HG03025 (cell line): ENCODE results near the gene PAAF1.

Experiments used
- ATAC-seq: cut with Tn5 transposase; IDR thresholded peaks from one replicate; pipeline ENCODE4 v1.9.1; 2021; ENCODE audit warnings: mild to moderate bottlenecking, moderate library complexity; ENCODE audit not compliant: unreplicated experiment, low FRiP score

PAAF1 gene

DNA sequence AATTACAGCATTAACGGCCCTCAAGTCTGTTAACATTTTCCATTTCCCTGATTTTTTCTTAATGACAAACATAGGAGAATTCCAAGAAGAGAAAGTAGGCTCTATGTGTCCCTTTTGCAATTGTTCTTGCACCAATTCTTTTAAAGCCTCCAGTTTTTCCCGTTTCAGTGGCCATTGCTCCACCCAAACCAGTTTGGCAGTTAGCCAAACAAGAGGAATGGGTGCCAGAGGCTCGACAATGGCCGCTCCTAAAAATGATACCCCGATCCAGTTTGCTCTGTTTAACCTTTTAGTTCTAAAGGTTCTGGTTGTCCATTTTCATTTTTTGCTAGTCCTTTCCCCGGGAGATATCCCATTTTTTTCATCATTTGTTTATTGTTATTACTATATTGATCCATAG is 67.3 kb downstream of the PAAF1 start:
- ATAC-seq = no peak

DNA sequence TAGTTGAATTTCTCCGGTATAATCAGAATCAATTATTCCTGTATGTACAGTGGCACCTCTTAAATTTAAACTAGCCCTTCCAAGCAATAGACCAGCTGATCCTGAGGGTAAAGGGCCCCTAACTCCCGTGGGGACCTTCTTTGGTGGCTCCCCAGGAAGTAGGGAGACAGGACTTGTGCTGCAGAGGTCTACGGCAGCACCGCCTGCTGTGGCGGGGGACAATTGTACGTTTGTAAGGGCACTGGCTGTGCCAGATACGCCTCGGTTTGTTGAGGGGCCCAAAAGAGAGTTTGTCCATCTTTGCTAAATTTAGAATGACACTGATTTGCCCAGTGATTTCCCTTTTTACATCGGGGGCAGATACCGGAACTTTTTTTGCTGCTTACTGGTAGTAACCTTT is 68.1 kb downstream of the PAAF1 start:
- no peak for ATAC-seq

DNA sequence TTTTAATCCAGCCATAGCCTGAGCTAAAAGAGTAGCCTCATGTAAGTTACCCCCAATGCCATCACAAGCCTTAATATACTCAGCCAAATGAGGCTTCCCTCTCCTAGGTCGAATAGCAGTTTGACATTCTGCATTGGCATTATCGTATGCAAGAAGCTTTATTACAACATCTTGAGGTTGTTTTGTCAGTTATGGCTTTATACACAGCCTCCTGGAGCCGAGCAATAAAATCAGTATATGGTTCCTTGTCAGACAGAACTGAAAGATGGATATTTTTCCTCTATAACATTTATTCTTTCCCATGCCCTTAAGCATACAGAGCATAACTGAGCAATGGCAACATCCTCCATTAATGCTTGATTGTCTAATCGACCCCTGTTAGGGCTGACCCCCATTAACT is 68.6 kb downstream of the PAAF1 start:
- ATAC-seq = no peak

DNA sequence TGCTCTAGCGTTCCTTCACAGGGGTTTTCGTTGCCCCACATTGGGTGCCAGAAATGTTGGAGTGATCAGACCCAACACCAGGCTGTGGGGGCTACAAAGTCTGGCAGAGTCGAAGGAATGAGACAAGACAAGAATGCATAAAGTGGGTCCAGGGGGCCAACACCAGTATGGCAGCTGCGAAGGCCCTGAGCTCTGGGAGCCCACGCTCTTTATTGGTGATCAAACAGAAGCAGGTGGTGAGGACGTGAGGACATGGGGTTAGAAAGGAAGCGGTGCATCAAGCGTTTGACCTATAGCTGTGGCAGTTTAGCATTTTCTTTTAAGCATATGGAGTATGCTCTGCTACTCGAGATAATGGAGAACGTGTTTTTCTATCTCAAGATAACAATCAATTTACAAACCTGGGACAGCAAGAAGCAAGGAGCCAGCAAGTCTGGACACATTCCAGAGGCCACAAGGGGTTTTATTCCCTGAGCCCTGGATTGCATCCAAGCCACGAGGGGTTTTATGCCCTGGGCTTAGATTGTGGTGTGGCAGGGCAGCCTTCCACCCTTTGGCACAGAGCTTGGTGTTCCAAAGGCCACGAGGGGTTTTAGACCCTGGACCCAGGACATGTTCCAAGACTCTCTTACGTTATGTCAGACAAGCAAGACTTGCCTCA is 70.1 kb downstream of the PAAF1 start:
- no peak for ATAC-seq

DNA sequence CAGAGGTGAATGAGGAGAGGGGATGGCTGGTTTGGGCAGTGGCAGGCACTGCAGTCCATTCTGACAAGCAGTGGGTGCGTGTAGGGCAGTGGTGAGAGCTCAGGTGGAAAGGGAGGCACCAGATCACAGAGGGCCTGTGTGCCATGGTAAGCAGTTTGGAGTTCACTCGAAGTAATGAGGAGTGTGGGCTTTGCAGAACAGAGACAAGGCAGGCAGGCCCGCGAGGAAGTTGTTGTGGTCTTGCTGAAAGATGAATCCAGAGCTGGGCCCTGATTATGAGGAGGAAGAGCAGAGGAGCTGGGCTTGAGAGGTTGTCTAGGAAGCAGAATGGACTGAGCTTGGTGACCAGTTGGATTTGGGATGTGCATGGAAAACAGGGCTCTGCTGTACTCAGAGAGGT is 72.4 kb downstream of the PAAF1 start:
- ATAC-seq = no peak

DNA sequence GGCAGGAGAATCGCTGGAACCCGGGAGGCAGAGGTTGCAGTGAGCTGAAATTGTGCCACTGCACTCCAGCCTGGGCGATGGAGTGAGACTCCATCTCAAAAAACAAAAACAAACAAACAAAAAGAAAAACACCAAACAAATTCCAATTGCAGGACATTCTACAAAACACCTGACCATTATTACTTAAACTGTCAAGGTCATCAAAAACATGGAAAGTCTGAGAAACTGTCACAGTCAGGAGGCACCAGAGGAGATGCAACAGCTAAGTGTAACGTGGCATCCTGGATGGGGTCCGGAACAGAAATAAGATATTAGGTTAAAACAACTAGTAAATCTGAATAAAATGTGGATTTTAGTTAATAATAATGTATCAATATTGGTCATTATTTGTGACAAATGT is 73.1 kb downstream of the PAAF1 start:
- ATAC-seq = no peak

DNA sequence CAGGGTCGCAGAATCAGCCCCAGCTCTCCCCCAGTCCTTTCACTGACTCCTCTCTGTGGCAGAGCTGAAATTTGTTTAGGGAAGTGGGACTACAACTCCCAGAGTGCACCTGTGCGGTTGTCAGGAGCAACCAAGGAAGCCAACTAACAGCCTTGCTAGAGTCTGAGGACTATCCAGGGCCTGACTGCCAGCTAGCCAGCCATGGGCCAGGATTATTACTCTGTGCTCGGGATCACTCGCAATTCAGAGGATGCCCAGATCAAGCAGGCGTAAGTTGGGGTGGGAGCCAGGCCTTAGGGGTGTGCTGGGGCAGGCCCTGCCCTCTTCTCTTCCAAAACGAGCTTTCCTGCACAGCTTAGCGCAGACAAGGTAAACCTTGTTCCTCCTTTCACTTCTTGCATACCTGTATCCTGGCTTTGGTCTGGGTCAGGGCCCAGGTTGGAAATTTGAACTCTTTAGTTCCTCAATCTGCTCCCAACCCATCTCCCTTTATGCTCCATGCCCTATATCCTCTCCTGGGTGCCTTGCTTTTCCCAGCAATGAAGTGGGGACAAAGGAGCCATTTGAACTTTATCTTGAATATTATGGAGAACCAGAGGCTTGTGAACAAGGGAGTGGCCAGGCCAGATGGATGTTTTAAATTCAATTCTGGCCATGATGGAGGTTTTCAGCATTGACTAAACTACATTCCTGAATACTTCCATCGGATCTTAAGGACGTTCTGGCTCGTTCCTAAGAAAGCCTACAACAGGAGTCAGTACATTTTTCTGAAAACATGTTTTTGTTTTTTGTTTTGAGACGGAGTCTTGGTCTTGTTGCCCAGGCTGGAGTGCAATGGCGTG is 74.3 kb downstream of the PAAF1 start, which contains the start of gene DNAJB13:
TSS of gene DNAJB13 (plus strand) at position 158 of the 842 bp plus-strand sequence. CDS start at position 202, 44 bp downstream.
- peak; percentile 53 for ATAC-seq

DNA sequence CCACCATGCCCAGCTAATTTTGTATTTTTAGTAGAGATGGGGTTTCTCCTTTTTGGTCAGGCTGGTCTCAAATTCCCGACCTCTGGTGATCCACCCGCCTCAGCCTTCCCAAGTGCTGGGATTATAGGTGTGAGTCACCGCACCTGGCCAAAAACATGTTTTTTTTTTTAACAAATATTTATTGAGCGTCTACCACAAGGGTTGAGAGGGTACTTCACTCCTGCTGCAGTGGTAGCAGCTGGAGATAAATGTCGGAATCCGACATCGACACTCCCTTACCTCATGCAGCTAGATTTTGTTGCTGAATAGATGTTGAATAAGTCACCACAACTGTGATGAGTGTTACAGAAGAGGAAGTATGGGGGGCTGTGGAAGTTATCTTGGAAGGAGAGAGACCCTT is 75.0 kb downstream of the PAAF1 start:
- ATAC-seq = no peak

DNA sequence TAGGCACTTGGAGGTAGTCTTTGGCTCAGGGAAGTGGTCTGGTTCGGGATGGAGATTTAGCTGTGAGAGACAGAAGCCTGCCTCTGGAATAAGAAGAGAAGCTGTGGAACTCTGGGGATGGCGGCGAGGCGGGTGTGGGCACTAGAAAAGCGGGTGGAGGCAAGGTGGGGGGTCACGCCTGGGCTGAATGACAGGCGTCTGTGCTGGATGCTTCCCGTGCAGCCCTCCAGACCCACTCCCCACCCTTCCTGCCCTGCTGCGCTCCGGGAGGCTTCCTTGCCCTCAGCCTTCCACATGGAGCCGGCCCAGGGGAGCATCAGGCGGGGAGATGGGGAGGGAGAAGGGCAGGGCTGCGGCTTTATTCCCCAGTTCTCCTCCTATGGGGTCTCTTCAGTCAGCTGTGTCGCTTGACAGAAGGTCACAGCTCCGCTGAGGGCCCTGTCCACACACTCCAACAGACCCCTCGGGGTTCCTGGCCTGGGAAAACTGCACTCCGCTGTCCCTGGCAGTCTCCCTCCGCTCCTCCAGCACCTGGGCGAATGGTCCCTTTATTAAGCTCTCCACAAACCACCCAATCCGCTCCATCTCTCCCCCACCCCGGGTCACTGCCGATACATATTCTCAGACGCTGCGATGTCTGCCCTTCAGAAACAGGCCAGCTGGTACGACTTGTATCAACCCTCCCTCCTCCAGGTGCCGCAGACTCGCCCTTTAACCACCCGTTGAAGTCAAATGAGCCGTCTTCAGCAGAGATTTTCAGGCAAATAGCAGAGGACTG is 80.3 kb downstream of the PAAF1 start:
- ATAC-seq = no peak

DNA sequence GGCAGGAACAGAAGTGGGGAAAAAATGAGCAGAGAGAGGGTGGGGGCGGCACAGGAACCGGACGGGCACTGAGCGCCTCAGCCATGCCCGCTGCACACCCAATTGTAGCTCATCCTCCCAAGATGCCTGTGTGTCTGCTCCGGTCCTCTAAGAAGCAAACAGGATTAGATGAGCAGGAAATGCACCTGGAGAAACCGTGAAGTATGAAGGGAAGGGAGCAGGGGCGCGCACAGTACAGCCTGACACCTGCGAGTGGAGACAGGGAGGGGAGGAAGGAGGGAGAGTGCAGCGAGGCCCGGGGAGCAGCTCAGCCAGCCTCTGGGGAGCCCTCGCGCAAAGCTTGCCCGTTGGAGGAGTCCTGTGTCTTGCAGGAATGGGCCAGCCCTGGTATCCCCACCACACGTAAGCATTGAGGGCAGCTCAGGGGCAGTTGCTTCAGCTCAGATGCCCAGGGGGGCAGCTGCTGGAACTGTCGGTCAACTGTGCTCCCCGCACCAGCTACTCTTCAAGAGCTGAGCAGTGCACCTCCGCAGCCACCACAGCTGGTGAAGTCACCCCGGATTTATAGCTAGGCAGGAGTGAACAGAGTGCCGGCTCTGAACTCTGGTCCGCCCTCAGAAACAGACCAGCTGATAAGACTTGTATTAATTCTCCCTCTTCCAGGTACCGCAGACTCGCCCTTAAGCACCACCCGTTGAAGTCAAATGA is 81.0 kb downstream of the PAAF1 start:
- ATAC-seq = no peak

DNA sequence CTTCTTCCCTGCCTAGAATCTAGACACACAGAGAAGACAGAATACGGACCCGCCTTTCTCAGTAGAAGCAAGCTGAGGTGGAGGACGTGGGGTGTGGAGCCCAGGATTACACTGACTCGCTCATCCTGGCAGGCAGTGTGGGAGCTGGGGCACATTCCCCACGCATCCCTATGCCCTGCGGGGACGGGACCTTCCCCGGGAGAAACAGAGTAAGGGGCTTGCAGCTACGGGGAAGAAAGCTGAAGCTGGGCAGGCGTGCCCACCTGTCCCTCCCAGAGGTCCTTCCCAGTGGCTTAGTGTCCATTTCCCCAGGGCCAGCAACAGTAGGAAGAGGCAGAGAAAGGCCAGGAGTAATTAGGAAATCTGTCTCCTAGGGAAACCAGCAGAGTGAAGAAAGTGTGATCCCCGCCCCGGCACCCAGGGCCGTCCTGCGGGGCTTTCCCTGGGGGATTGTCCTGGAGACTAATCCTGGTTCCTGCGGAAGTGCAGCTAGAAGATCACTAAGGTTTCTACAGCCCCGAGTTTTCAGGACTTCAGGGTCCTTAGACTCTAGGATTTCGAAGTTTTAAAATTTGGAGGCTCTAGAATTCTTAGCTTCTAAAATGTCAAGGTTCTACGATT is 81.8 kb downstream of the PAAF1 start:
- ATAC-seq = no peak

DNA sequence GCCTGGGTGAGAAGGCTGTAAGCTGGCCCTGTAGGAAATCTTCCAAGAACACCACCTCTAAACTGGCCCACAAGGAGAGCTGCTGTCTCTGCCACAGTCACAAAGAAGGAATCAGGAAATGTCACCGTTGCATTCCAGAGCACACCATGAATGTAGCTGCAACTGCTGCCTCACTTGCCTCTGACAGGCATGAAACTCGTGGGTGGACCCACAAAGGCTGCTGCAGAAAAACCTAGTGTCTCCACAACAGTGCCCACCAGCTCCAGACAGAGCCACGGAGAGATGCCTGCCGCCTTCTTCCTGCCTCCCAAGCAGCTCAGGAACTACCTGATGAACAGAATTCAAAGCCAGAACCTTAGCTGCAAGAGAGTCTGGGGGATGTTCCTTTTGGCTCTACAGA is 84.5 kb downstream of the PAAF1 start:
- ATAC-seq = no peak

DNA sequence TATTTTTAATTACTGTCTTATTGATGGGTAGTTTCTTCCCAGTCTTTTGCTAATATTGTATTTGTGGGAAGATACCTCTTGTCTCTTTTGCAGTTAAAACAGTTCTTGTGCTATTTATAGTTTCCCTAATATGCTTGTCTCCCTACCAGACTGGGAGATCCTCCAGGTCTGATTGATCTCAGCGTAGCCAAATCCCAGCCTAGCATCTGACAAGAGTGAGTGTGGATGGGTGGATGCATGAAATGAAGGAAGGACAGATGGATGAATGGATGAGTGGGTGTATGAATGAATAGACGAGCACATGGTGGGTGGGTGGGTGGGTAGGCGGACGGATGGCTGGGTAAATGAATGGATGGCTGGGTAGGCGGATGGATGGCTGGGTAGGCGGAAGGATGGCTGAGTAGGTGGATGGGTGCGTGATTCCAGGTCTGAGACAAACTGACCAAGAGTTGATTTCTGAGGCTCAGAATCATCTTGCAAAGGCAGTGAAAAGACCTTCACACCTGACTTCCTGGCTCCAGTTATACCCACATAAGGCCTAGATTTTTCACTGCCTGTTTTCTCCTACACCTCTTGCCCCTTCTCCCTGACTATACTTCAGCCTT is 85.4 kb downstream of the PAAF1 start:
- ATAC-seq = no peak

DNA sequence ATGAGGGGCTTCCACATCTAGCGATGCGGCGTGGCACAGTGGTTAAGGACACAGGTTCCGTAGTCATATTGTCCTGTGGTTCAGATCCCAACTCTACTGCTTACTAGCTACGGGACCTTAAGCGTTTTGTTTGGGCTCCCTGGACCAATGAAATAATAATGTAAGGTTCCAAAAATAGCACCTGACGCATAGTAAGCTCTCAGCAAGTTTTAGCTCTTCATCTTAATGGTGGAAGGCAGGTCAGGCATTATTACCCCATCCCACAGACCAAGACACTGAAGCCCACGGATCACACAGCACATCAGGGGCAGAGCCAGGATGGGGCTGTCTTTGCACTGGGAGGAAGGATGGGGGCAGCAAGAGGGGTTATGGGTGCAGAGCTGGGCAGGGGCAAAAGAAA is 87.1 kb downstream of the PAAF1 start:
- ATAC-seq = no peak

DNA sequence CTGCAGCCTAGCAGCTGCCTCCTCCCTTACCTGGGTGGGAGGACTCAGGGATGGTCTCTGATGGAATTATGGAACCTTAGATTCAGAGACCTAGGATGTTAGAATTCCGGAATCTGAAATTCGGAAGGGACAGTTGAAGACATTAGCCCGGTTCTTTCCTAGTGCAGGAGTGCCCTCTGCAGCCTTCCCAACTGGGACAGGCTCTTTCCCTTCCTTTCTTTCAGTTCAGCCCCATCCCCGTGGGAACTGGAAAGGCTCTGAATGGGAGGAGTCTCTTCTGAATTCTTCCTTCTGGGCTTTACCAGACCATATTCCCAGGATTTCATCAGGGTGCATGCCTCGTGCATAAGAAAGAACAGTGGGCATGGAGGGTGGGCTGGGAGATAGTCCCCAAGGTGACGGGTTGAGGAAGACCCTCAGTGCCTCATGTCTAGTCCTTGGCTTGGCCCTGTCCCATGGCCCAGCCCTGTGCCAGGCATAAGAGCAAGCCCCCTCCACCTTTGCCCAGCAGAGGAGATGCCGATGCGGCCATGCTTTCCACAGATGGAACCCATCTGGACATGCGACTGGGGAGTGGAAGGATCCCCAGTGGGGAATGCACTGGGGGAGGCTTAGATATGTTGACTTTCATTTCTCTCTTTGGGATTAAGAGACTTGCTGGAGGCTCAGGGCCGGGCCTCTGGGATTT is 88.4 kb downstream of the PAAF1 start:
- no peak for ATAC-seq

DNA sequence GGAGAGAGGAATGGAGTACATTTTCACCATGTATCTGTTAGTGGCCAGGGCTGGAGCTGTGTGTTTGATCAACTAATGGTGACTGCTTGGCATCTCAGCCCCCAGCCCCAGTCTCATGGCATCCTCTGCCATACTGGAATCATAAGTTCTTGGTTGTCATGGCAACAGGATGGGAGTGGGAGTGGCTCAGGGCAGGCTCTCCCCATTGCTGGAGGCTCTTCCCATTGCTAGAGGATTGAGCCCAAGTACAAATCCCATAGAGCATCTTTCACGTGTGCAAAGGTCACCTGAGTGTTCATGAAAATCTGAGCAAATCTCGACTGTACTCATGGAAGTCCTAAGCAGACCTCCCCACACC is 88.9 kb downstream of the PAAF1 start:
- ATAC-seq = no peak

DNA sequence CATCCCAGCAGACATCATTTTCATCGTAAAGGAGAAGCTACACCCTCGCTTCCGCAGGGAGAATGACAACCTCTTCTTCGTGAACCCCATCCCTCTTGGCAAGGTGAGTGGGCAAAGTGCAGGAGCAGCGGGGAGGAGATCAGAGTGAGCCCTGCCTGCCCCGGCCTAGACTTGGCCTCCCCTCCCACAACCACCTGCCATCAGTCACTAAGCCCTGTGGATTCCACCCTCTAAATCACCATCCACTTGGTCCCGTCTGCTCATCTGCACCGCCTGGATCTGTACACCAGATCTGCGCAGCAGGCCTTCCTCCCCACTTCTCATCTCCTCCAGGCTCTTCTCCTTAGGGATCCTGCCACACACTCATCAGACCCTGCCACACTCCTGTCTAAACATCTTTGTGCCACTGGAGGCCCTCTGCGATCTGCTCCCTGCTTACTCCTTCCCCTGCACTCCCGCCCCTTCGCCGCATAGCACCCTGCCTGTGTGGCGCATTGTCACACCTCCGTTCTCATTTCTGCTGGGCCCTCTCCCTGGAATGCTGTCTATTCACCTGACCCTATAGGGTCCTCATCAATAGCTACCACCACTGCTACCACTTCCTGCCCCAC is 91.7 kb downstream of the PAAF1 start:
- ATAC-seq = no peak

DNA sequence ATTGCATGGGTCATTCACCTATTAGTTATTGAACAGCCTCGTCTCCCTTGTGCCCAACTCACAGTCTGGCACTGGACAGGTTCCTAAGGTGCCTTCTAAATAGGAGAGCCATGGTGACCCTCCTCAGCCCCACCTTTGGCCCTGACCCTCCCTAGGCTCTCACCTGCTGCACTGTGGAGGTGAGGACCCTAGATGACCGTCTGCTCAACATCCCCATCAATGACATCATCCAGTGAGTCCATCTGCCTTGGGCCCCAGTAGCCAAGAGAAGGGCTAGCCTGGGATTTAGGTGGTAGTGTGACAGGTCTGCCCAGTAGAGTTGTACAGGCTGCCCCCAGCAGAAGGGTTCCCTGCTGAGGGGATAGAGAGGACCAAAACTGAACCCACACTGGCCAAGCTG is 92.3 kb downstream of the PAAF1 start:
- no peak for ATAC-seq
